Forelimb muscle (tissue), 1 donor: Measurements from ENCODE around the gene FBXL2. TPM values are rescaled to one million over a fixed set of nuclear protein-coding genes. Genes with fewer than 3 reads are reported as not detected.
"Not testable (repeated sequence)": the region's sequence is repeated elsewhere in the genome, so short reads cannot be mapped to it uniquely, and the experiment has no call there.

Experiments
- DNase-seq: peaks from one replicate; pipeline ENCODE4 v3.0.0-alpha.2; 2013; ENCODE audit warnings: low read depth
- polyA plus RNA-seq: library from polyadenylated mRNA; unstranded; fragments of 120-200 nt; gene quantifications from one replicate; pipeline ENCODE4 v1.2.1, GENCODE V29; 2013; ENCODE audit not compliant: insufficient read length

The FBXL2 gene
- polyA plus RNA-seq, 1 donor: 7.9 TPM

GRCh38 chr3:33428734-33429133 is 151.5 kb downstream of the FBXL2 start:
- DNase-seq: no peak

GRCh38 chr3:33429306-33429705 is 152.1 kb downstream of the FBXL2 start:
- DNase-seq: not testable (repeated sequence)

- no peak for DNase-seq
Measured at GRCh38 chr3:33430061-33430460, 152.8 kb downstream of the FBXL2 start.

GRCh38 chr3:33430571-33430970 is 153.3 kb downstream of the FBXL2 start:
- DNase-seq: no peak

- DNase-seq: no peak
Measured at GRCh38 chr3:33433843-33434242, 156.6 kb downstream of the FBXL2 start.

Other genes with a start within 250 kb of the FBXL2 start
- gene GLB1, start 180.3 kb upstream of the FBXL2 start, polyA plus RNA-seq: 30.4 TPM
- gene TMPPE, start 180.3 kb upstream of the FBXL2 start, polyA plus RNA-seq: 0.59 TPM
- gene CRTAP, start 163.4 kb upstream of the FBXL2 start, polyA plus RNA-seq: 164 TPM
- gene SUSD5, start 58.6 kb upstream of the FBXL2 start, polyA plus RNA-seq: 1.8 TPM
- 47.9 TPM for gene UBP1, start 163.0 kb downstream of the FBXL2 start, polyA plus RNA-seq